NCI-H187 (cell line): ENCODE measurements around the gene SHCBP1L.
A peak's percentile ranks its signal among the peaks of the same experiment; 100 is the strongest.
"Not testable (repeated sequence)": the region's sequence is repeated elsewhere in the genome, so short reads cannot be mapped to it uniquely, and the experiment has no call there.

Experiments used
- DNase-seq, 2 experiments: peaks; one replicate each; lab custom pipeline; 2025; lab: John Stamatoyannopoulos, UW

SHCBP1L gene

DNA sequence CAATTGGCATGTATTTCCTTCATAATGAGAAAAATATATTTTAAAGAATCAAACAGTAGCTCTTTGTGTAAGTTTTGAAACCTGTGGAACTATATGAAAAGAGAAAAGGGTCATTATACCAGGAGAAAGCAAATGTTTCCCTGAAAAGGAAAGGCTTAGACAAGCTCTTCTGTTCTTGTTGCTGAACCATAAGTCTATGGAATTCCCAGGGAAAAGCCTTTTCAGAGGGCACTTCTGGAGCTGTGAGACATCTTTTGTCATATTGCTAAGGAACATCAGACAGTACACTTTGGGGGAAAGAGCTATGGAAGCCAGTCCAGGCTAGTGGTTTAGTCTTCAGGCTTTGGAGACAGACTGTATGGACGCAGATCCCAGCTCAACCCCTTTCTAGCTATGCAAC, 12.1 kb upstream of the SHCBP1L start:
- no peak for DNase-seq

DNA sequence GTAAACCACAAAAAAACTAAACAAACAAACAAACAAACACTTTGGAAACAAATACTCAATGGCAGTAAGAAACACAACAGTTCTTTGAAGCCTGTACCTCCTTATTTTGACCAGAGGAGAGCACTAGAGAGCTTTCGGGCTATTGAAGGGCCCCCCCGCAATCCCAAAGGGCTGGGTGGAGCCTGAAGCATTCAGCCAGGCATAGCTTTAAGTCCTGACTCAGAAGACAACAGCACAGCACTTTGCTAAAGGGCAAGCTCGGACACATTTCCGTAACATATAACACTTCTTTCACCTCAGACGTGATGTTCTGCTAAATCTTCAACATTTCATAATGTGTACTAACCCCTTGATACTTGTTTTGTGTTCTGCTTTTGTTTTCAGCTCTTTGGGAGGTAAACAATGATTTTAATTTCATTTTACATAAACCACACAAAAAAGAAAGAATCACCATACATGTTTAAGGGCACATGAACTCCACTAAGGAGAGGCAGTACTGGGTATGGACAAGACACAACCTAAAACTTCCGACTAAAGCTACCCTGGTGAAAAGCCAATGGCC, 9.7 kb upstream of the SHCBP1L start:
- peak; percentile 82 to 85 for DNase-seq

DNA sequence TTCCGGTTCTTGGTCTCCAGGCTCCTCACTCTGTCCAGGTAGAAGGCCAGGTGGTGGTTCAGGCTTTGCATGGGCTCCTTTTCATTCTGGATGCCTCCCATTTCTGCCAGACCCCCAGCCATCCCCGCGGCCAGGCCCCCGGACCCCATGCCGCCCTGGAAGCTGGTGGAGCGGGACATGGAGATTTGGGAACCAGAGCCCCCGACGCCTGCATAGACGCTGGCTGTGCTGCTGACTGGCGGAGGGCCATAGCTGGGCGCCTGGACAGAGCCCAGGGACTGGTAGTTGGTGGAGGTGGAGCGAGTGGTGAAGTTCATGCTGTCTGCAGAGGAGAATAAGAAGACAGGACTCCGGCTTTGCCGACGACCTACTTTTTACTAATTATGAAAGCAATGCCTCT, 7.1 kb upstream of the SHCBP1L start:
- DNase-seq, result no peak

DNA sequence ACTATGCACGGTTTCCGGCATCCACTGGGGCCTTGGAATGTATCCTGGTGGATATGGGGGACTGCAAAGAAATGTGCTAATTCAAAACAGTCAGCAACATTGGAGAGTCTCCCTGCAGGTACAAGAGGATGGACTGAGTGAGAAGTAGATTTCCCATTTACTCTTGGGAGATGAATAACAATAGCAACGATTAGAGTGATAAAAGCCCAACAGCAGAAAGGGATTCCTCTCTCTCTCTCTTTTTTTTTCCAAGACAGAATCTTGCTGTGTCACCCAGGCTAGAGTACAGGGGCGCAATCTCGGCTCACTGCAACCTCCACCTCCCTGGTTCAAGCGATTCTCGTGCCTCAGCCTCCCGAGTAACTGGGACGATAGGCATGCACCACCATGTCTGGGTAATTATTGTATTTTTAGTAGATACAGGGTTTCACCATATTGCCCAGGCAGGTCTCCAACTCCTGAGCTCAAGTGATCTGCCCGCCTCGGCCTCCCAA, 5.0 kb upstream of the SHCBP1L start:
- no peak for DNase-seq

DNA sequence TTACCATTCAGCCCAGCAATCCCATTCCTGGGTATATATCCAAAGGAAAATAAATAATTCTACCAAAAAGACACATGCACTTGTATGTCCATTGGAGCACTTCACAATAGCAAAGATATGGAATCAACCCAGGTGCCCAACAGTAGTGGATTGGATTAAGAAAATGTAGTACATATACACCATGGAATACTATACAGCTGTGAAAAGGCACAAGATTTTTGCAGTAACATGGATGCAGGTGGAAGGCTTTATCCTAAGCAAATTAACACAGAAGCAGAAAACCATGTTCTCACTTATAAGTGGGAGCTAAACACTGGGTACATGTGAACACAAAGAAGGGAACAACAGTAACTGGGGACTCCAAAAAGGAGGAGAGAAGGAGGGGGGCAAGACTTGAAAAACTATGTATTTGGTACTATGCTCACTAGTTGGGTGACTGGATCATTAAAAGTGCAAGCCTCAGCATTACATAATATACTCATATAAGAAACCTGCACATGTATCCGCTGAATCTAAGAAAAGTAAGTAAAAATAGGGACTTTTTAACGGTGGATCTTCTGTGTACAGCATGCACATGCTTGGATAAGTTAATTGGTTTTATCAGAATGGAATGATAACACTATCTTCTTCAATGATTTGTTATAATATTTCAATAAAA, 3.9 kb upstream of the SHCBP1L start:
- no peak for DNase-seq

DNA sequence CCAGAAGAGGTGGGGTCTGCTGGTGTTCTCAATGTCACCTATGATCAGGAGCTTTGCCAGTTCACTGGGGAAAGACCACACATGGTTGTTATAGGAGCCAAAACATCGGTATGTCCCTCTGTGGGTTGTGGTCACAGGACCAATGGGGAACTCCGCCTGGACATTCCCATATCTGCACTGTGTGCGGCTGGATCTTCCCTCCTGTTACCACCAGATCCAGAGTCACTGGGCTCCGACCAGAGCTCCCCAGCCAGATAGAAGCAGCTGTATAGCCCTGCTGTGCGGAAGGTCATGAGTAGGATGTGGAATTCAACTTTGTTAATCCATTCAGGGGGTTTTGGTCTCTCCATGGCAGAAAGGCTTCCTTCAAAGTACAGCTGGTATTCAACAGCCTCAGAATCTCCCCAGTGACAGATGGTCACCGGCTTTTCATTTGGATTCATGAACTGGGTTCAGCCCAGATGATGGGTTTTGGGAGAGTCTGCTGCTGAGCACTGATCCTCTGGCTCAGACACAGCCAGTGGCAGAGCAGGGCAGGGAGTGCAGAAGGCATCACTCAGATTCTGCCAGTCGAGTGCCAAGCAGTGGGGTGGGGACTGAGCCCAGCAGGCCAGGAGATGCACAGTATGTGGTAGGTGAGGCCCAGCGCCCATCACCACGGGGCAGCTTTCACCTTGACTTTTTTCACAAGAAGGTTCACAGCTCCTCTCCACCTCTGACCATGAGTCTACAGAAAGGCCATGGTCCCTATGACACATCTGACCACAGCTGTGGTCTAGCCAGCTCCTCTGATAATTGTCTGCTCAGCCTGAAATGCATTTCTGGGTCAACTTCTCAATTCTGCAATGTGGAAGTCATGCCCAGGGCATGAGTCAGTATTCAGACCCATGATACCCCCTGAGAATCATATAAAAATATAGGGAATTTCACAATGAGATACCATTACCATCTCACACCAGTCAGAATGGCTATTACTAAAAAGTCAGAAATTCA, 2.9 kb upstream of the SHCBP1L start:
- no peak for DNase-seq

DNA sequence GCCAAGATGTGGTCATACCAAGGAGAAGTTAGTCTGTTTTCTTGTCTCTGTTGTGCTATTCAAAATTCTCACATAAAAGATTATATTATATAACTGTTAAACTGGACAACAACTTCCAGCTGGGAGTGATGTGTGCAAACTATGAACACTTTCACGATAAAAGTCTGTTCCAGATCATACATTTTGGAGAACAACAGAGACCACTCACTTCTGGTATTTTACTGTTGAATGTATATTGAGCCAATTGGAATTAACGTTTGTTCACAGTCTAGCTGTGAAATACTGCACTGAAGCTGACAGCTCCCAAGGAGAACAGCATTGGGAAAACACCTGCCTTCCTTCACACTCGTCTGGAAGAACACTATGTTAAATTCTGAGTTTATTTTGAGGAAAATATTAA, 860 bp upstream of the SHCBP1L start:
- no peak for DNase-seq

DNA sequence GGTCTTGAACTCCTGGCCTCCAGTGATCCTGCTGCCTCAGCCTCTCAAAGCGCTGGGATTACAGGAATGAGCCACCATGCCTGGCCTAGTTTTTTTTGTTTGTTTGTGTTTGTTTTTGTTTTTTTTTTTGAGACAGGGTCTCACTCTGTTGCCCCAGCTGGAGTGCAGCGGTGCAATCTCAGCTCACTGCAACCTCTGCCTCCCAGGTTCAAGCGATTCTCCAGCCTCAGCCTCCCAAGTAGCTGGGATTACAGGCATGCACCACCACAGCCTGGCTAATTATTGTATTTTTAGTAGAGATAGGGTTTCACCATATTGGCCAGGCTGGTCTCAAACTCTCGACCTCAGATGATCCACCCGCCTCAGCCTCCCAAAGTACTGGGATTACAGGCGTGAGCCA, 9.6 kb downstream of the SHCBP1L start:
- DNase-seq, result not testable (repeated sequence)

DNA sequence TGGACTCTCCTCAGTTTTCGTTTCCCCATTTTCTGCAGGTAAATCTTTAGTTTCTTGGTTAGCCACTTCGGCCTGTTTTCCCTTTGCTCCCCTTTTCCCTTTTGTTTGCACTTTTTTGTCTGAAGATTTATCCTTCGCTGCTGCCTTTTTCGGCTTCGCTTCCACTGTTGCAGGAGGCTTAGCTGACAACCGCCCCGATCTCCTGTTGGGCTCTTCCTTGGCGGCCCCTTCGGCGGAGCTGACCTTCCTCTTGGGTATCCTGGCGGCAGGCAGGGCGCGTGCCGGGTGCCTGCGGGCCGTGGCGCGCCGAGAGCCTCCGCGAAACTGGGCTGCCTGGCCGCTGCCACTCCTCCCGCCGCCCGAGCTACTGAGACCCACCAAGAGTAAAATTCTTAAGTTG, 10.8 kb downstream of the SHCBP1L start:
- DNase-seq, result not testable (repeated sequence)

DNA sequence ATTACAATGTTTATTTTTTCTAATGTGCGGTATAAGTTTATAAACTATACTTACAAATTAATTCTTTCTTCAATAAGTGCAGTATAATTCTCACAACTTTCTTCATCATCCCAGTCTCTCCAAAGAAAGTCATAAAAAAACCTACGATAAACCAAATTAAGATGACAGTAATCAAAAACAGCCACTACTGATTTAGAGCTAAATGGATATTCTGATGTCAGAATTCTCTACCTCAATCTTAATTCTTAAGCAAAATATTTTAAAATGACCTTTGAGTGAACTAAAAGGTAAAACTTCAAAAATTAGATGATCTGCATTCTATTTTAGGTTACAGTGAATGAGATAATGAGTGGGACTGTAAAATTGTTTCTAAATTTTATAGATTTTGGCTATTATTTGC, 13.6 kb downstream of the SHCBP1L start:
- no peak for DNase-seq

DNA sequence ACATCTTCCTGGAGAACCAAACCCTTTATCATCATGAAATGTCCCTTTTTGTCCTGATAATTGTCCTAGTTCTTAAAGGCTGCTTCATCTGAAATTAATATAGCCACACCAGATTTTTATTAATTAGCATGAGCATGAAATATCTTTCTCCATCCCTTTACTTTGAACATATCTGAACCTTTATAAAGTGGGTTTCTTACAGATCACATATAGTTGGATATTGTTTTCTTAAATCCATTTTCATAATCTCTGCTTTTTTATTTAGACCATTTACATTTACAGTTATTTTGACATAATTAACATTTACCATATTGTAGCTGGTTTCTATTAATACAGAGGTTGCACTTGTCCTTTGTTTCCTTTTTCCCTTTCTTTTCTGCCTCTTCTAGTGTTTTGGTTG, 17.2 kb downstream of the SHCBP1L start:
- no peak for DNase-seq

DNA sequence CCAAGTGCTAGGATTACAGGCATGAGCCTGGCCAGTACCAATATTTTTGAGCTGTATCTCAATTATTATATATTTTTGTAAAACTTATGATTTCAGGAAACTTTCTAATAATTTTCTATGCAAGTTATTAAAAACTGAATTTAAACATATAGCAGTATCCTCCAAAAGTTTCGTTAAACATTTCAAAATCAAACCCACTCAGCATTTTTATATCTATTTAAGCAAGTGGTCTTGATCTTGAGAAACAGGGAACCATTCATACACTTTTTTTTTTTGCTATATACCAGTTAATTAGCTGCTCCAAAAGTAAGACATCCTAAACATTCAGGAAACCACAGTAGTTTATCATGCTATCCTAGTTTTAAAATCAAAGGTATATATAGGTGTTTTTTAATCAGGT, 22.0 kb downstream of the SHCBP1L start:
- DNase-seq, result no peak

DNA sequence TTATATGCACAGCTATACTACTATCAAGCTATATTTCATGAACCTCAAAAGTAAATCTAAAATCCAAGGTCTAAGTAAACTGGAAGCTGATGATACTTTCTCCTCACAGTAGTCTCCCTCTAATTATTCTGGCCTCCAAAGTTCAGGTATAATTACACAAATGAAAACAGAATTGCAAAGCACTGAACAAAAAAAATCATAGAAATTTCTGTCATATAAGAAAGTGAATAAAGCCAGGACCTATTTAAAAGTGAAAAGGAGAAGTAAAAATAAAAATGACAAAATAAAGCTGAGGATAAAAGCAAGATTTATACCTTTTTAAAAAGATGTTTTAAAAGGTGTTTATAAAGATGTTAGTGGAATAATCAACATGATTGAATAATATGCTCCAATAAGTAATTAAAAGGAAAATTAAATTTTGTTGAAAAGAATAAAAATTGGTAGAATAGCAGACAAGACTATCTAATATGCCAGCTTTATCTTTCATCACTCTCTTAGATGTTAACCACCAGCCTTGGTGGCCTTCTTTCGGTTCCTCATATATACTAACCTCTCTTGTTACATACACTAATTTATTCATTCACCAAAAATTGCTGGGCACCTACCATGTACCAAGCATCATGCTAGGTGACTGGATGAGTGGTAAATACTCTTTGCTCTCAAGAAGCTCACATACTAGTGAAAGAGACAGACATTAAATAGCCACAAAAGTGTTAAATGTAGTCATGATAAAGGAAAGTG, 25.1 kb downstream of the SHCBP1L start:
- no peak for DNase-seq

DNA sequence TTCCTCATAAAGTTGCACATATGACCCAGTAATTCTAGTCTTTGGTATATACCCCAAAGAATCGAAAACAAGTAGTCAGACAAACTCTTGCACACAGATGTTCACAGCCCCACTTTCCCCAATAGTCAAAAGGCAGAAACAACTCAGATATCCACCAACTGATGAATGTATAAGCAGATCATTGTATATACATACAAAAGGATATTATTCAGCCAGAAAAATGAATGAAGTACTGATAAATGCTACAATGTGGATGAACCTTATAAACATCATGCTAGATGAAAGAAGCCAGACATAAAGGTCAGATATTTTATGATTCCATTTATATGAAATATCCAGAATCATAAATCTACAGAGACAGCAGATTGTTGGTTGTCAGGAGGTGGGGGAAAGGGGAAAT, 27.3 kb downstream of the SHCBP1L start:
- DNase-seq, result no peak

DNA sequence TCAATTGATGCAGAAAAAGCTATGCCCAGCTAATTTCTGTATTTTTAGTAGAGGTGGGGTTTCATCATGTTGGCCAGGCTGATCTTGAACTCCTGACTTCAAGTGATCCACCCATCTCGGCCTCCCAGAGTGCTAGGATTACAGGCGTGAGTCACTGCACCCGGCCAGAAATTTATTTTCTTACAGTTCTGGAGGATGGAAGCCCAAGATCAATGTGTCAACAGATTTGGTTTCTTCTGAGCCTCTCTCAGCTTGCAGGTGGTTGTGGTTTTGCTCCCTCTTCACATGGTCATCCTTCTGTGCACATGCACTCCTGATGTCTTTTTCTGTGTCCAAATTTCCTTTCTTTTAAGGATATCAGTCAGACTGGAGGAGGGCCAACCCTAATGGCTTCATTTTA, 35.6 kb downstream of the SHCBP1L start:
- peak in 1 of 2 experiments; percentile 18 for DNase-seq

DNA sequence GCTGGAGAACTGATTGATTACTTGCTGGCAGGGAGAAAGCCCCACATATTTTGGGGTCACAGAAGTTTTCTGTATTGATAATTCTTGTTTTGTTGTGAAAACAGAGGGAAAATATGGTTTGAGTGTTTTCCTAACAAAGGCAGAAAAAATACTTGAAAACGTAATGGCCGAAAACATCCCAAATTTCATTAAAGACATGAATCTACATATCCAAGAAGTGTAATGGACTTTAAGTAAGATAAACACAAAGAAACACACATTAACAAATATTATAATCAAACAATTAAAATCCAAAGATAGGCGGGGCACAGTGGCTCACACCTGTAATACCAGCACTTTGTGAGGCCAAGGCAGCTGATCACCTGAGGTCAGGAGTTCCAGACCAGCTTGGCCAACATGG, 39.6 kb downstream of the SHCBP1L start:
- no peak for DNase-seq

DNA sequence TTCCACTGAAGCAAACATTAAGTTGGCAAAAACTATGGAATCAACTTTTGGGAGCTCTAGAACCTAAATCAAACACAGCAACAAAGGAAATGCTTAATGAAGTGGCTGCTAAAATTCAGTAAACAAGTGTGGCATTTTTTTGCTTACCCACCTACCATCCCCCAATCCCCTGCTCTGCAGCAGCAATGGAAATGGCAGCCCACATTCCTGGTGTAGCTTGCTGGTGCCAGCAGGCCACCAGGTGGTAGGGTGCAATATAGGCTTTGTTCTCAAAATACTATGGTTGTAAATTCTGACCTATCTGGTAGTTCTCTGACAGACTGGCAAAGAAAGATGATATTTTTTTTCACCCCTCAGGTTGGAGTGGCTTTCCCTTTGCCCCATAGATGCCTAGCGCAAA, 42.8 kb downstream of the SHCBP1L start:
- DNase-seq, result no peak

DNA sequence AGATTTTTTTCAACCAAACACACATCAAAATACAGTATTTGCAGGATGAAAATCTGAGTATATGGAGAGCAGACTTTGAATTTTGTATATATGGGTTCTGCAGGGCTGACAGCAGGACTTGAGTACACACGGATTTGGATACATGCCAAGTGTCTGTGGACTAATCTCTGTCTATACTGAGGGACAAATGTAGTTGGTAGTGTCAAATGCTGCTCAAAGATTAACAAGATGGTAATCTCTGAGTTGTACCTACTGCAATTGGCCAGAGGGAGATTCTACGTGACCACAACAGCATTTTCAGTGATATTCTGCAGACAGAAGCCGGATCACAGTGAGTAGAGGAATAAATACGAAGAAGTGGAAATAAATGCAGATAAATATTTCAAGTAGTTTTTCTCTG, 43.4 kb downstream of the SHCBP1L start:
- DNase-seq, result no peak

DNA sequence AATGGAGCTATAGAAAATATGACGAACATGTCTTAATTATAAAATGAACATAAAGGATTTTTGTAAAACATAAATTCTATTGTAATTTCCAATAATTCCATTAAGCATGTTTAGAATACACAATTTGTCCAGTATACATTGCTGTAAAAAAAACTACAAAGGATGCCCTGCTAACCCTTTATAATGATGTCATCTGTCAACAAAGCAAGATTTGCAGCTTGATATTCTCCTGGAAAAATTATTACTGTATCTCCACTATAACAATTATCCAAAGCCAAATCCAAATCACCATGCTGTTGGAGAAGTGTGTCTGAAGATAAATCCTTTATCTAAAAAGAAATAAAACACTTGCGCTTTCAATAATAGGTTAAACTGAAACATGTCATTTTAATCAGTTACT, 47.6 kb downstream of the SHCBP1L start:
- no peak for DNase-seq

DNA sequence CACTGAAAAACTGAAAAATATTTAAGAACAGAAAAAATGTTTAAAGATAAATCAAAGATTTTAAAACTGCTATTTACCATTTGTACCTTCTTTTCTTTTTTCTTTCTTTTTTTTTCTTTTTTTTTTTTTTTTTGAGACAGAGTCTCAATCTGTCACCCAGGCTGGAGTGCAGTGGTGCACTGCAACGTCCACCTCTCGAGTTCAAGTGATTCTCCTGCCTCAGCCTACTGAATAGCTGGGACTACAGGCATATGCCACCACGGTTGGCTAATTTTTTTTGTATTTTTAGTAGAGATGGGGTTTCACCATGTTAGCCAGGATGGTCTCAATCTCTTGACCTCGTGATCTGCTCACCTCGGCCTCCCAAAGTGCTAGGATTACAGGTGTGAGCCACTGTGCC, 51.0 kb downstream of the SHCBP1L start:
- not testable (repeated sequence) for DNase-seq

DNA sequence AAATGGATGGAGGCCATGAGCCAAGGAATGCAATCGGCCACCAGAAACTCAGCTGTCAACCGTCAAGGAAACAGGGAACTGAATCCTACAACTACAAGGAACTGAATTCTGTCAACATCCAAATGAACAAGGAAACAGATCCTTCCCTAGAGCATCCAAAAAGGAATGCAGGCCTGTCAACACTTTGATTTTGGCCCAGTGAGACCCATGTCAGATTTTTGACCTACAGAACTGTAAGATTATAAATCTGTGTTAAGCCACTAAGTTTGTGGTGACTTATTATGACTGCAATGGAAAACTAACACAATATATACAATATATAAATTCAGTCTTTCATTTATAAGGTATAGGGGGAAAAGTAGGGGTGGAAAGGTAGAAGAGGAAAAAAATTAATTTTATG, 55.3 kb downstream of the SHCBP1L start:
- DNase-seq, result no peak

DNA sequence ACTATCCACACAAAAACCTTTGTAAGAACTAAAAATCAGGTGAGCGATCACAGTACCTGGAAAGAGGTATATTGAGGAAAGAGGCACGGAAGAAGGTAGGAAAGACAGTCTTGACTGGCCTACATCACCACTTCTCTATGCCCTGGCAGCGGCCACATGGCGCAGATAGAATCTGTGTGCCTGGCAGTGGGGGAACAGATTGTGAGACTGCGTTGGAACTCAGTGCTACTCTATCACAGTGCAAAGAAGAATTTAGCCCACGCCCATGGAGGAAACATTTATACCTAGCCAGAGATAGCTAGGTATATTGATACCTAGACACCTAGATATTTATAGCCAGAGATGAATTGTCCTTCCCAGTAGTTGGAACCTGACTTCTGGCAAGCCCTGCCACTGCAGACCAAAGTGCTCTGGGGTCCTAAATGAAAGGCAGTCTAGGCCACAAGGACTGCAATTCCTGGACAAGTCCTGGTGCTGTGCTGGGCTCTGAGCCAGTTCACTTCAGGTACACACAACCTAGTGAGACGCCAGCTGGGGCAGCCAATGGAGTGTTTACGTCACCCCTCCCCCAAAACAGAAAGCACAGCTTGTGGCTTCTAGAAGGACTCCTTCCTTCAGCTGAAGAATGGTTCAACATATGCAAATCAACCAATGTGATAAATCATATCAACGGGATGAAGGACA, 61.9 kb downstream of the SHCBP1L start:
- no peak for DNase-seq
